K562 (cell line): ENCODE data around the gene FASTK. TPM values are rescaled to one million over a fixed set of nuclear protein-coding genes. Genes with fewer than 3 reads are reported as not detected.

Source experiments
- ASH1L ChIP-seq: fragments of 450-650 bp; IDR thresholded peaks from 2 replicates; pipeline ENCODE4 v1.6.1; 2018; ENCODE audit warnings: borderline replicate concordance, mild to moderate bottlenecking, low read depth; ENCODE audit not compliant: partially characterized antibody
- BCOR ChIP-seq: fragments of 450-650 bp; IDR thresholded peaks from 2 replicates; pipeline ENCODE4 v1.6.1; 2016
- CBX5 ChIP-seq: IDR thresholded peaks from 2 replicates; pipeline ENCODE4 v1.6.1; 2014; ENCODE audit warnings: low read depth, borderline replicate concordance
- E2F3 ChIP-seq: fragments of 250-450 bp; sonication (Bioruptor Pico); IDR thresholded peaks from 2 replicates; pipeline ENCODE4 v1.4.0; 2020; ENCODE audit warnings: mild to moderate bottlenecking
- E2F4 ChIP-seq: sonication (generic); formaldehyde crosslinking; IDR thresholded peaks from 2 replicates; pipeline ENCODE4 v1.8.0; 2022; ENCODE audit warnings: mild to moderate bottlenecking, low read depth, missing genetic modification reagents
- HBP1 ChIP-seq: fragments of 450-650 bp; formaldehyde crosslinking; IDR thresholded peaks from 2 replicates; pipeline ENCODE4 v1.4.0; 2022; ENCODE audit warnings: missing genetic modification characterization
- HDAC2 ChIP-seq: fragments of 450-650 bp; IDR thresholded peaks from 2 replicates; pipeline ENCODE4 v1.6.1; 2016; ENCODE audit warnings: mild to moderate bottlenecking
- HDGF ChIP-seq: fragments of 450-650 bp; IDR thresholded peaks from 2 replicates; pipeline ENCODE4 v1.6.1; 2016
- KLF6 ChIP-seq: fragments of 250-450 bp; sonication (Bioruptor Pico); IDR thresholded peaks from 2 replicates; pipeline ENCODE4 v1.4.0; 2020; ENCODE audit warnings: mild to moderate bottlenecking, moderate library complexity, borderline replicate concordance
- MBD2 ChIP-seq: sonication (generic); IDR thresholded peaks from 2 replicates; pipeline ENCODE4 v1.6.1; 2016; ENCODE audit warnings: low read depth, borderline replicate concordance
- MTA2 ChIP-seq: fragments of 450-650 bp; IDR thresholded peaks from 2 replicates; pipeline ENCODE4 v1.6.1; 2016; ENCODE audit warnings: low read depth
- POLR2G ChIP-seq: fragments of 200-400 bp; formaldehyde crosslinking; IDR thresholded peaks from 2 replicates; pipeline ENCODE4 v1.6.1; 2017; ENCODE audit warnings: low read depth, mild to moderate bottlenecking, antibody characterized with exemption, low read length, moderate library complexity
- RCOR1 ChIP-seq, 2 experiments: IDR thresholded peaks; 2 replicates each; pipeline ENCODE4 v1.6.1; 2012; ENCODE audit warnings: low read depth in 2 of 2, low read length in 2 of 2, borderline replicate concordance in 1 of 2, improper control_type of control experiment in 1 of 2
- RERE ChIP-seq: sonication (generic); formaldehyde crosslinking; IDR thresholded peaks from 2 replicates; pipeline ENCODE4 v1.8.0; 2023; ENCODE audit warnings: missing genetic modification reagents, mild to moderate bottlenecking, borderline replicate concordance
- RFX1 ChIP-seq: fragments of 450-650 bp; IDR thresholded peaks from 2 replicates; pipeline ENCODE4 v1.6.1; 2016; ENCODE audit warnings: mild to moderate bottlenecking, moderate library complexity
- TCF15 ChIP-seq: fragments of 250-450 bp; sonication (Bioruptor Pico); IDR thresholded peaks from 2 replicates; pipeline ENCODE4 v1.8.0; 2022; ENCODE audit warnings: moderate library complexity, mild to moderate bottlenecking, inconsistent platforms
- TFAM ChIP-seq: fragments of 250-450 bp; sonication (Bioruptor Pico); conservative IDR thresholded peaks from 2 replicates; pipeline ENCODE4 v1.5.0; 2021; ENCODE audit warnings: mild to moderate bottlenecking, moderate library complexity
- ZC3H8 ChIP-seq: fragments of 450-650 bp; IDR thresholded peaks from 2 replicates; pipeline ENCODE4 v1.6.1; 2017
- ZNF121 ChIP-seq: sonication (generic); formaldehyde crosslinking; conservative IDR thresholded peaks from 2 replicates; pipeline ENCODE4 v1.8.0; 2022; ENCODE audit warnings: missing genetic modification reagents
- ZNF140 ChIP-seq: fragments of 250-450 bp; sonication (Bioruptor Pico); IDR thresholded peaks from 2 replicates; pipeline ENCODE4 v1.8.0; 2021; ENCODE audit warnings: moderate library complexity, mild to moderate bottlenecking, inconsistent platforms
- polyA plus RNA-seq, 8 experiments: library from polyadenylated mRNA; depleted of rRNA in 4 of 8; stranded (reverse) in 5 of 8; unstranded in 3 of 8; fragments of >200 nt; fragmentation: Nextera tagmentation in 2 of 8; fragmentation: Illumina TruSeq in 1 of 8; extraction: Ambion mirVana in 2 of 8; extraction: Trizol in 1 of 8; gene quantifications; 2 replicates each; pipeline versions ENCODE4 v1.2.1 to v1.2.3, GENCODE V29; 2011 to 2014; ENCODE audit warnings: inconsistent platforms in 1 of 8, missing spikeins in 1 of 8
- total RNA-seq, 7 experiments: library from RNA; depleted of rRNA in 6 of 7; stranded (reverse); fragments of >200 nt in 6 of 7; fragmentation: Illumina TruSeq in 2 of 7; extraction: Trizol in 2 of 7; gene quantifications; 2 replicates each; pipeline versions ENCODE4 v1.2.1 to v1.2.3, GENCODE V29; 2011 to 2021; ENCODE audit warnings: low replicate concordance in 1 of 7

FASTK gene
- total and polyA plus RNA-seq, 9 of the 15 experiments (the other 6 are each of a cell fraction or from before 2014, with no cell fraction given) = 0.51 to 150 (median 48.2) TPM

GRCh38 chr7:151085691-151086620, 5.3 kb upstream of the FASTK start, which contains the start of gene AGAP3 (continued):
- TF ChIP-seq RERE (CRISPR knock-in tag) (no peak), BCOR (no peak; the same call in none of the 2 replicates), RCOR1 (IDR thresholded peaks at IDR 0.05; ENCODE audit: borderline replicate concordance in 1 of 2, low read depth in 2 of 2, low read length in 2 of 2) (peak; percentile 25 to 42; a peak in 2 of 4 replicates), ASH1L (peak; percentile 7), HDAC2 (peak; percentile 77; the same call in 1 of the 2 replicates), TFAM (CRISPR knock-in tag) (no peak), E2F3 (CRISPR knock-in tag) (peak; percentile 55), RFX1 (no peak), E2F4 (CRISPR knock-in tag) (no peak), KLF6 (CRISPR knock-in tag) (no peak), MBD2 (peak; percentile 54; the same call in 1 of the 2 replicates), TCF15 (CRISPR knock-in tag) (no peak), HBP1 (CRISPR knock-in tag) (0 out of 2 replicates have a peak, but pooled peaks have one; percentile 3), HDGF (peak; percentile 95; the same call in 1 of the 2 replicates), ZNF140 (no peak), ZC3H8 (no peak), ZNF121 (CRISPR knock-in tag) (no peak), POLR2G (peak; percentile 98), MTA2 (no peak), CBX5 (0 out of 2 replicates have a peak, but pooled peaks have one; percentile 74)
